ENCODE data around the gene FRMD4A.

Gene FRMD4A

DNA sequence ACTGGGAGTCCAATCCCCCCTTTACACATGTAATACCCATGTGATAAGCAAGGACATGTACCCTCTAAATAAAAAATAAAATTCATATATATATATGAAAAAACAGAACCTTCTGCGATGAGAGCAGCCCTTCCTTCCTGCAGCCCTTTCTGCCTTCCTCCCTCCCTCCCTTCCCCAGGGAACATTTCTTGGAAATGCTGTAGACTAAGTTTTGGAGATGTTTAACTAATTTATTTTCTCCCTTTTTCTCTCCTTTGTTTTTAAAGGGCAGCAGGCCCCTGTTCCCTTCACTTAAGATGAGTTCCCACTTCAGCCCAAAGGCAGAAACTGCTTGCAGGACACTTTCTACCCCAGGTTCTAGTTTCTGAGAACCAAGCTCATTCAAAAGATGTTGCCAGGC is 179.2 kb downstream of the FRMD4A start:
- TF ChIP-seq, protein P1, sequence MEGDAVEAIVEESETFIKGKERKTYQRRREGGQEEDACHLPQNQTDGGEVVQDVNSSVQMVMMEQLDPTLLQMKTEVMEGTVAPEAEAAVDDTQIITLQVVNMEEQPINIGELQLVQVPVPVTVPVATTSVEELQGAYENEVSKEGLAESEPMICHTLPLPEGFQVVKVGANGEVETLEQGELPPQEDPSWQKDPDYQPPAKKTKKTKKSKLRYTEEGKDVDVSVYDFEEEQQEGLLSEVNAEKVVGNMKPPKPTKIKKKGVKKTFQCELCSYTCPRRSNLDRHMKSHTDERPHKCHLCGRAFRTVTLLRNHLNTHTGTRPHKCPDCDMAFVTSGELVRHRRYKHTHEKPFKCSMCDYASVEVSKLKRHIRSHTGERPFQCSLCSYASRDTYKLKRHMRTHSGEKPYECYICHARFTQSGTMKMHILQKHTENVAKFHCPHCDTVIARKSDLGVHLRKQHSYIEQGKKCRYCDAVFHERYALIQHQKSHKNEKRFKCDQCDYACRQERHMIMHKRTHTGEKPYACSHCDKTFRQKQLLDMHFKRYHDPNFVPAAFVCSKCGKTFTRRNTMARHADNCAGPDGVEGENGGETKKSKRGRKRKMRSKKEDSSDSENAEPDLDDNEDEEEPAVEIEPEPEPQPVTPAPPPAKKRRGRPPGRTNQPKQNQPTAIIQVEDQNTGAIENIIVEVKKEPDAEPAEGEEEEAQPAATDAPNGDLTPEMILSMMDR (IDR thresholded peaks at IDR 0.05; ENCODE audit: borderline replicate concordance, extremely low read depth, low read length, poor library complexity, severe bottlenecking) = no peak
- no peak overlapping the region for H2AFZ ChIP-seq (ENCODE audit: low read depth, low read length)
- no peak for ATAC-seq (ENCODE audit: insufficient read depth, low read depth)

DNA sequence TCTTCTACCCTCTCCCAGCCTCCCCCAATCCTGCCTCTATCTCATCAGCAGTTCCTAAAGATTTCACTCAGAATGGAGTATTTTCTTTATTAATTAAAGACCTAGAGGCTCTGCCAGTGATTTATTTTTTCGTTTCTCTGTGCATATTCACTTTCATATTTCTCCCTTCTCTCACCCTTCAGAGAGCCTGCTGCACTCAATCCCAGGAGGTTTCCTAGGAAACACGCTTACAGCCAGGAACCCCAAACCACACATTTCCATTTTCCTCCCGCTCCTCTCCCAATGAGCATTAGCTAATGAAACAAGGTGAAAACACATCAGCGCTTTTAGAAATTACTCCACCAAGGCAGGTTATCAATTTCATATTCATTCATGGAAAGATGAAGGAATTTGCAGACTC is 180.2 kb downstream of the FRMD4A start:
- H3K4me2 ChIP-seq (ENCODE audit: insufficient read depth, low read length) = no peak overlapping the region
- ATAC-seq (ENCODE audit: insufficient read depth, low read depth) (no peak), DNase-seq (no peak)
- no peaks in the 10 kb centered on the region for H3K79me2 ChIP-seq (ENCODE audit: insufficient read depth, low read length)
- no peak for TF ChIP-seq EZH2 (IDR thresholded peaks at IDR 0.05; ENCODE audit: borderline replicate concordance, low read depth, low read length, severe bottlenecking)
- TF ChIP-seq, protein P1 (IDR thresholded peaks at IDR 0.05; ENCODE audit: borderline replicate concordance, extremely low read depth, low read length, poor library complexity, severe bottlenecking) = no peak
- H3K36me3 ChIP-seq (ENCODE audit: insufficient read depth, low read length) = no peaks in the 10 kb centered on the region
- H3K4me1 ChIP-seq (ENCODE audit: insufficient read depth, low read length) = no peaks in the 10 kb centered on the region
- no peak overlapping the region for H3K27ac ChIP-seq (ENCODE audit: low read length)
- H3K27me3 ChIP-seq (ENCODE audit: insufficient read depth, low read length, poor library complexity) = peaks cover 6% of the 10 kb centered on the region
- no peaks in the 10 kb centered on the region for H4K20me1 ChIP-seq (ENCODE audit: insufficient read depth, low read length)
- H2AFZ ChIP-seq (ENCODE audit: low read depth, low read length) = no peak overlapping the region
- no peak overlapping the region for H3K9ac ChIP-seq (ENCODE audit: low read depth, low read length)
- H3K4me3 ChIP-seq (ENCODE audit: low read depth in 1 of 2, low read length in 2 of 2) = no peak overlapping the region
- H3K9me3 ChIP-seq (ENCODE audit: insufficient read depth, low read length, severe bottlenecking) = no peaks in the 10 kb centered on the region

More for the DNA sequence above, 179.2 kb downstream of the FRMD4A start:
- Histone ChIP-seq H3K4me1 (ENCODE audit: insufficient read depth, low read length) (no peaks in the 10 kb centered on the region), H3K27ac (ENCODE audit: low read length) (no peak overlapping the region), H3K9ac (ENCODE audit: low read depth, low read length) (no peak overlapping the region), H3K79me2 (ENCODE audit: insufficient read depth, low read length) (no peaks in the 10 kb centered on the region), H3K27me3 (ENCODE audit: insufficient read depth, low read length, poor library complexity) (peaks cover 2% of the 10 kb centered on the region), H3K9me3 (ENCODE audit: insufficient read depth, low read length, severe bottlenecking) (no peaks in the 10 kb centered on the region), H3K36me3 (ENCODE audit: insufficient read depth, low read length) (no peaks in the 10 kb centered on the region), H3K4me3 (ENCODE audit: low read depth in 1 of 2, low read length in 2 of 2) (no peak overlapping the region), H3K4me2 (ENCODE audit: insufficient read depth, low read length) (no peak overlapping the region), H4K20me1 (ENCODE audit: insufficient read depth, low read length) (no peaks in the 10 kb centered on the region)
- DNase-seq = no peak

DNA sequence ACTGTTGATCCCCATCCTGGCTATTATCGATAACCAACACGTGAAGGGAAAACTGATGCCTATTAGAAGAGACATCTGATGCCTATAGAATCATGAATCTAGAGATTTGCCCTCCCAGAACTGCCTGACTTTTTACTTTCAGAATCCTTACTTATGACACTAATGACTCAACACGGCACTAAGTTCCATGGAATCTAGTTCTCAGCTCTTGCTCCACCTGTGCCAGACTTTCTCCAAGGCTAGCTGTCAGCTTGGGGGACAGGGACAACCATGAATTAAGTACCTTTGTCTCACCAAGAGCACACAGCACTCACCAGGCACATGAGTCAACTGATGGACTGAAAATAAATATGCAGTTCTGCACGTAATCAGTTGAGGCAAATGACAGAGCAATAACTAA is 184.2 kb downstream of the FRMD4A start:
- DNase-seq = no peak

More for the DNA sequence above, 184.2 kb downstream of the FRMD4A start:
- Histone ChIP-seq H4K20me1 (ENCODE audit: insufficient read depth, low read length) (no peaks in the 10 kb centered on the region), H3K4me3 (ENCODE audit: low read depth in 1 of 2, low read length in 2 of 2) (no peak overlapping the region), H3K9ac (ENCODE audit: low read depth, low read length) (no peak overlapping the region), H3K4me2 (ENCODE audit: insufficient read depth, low read length) (no peak overlapping the region), H3K9me3 (ENCODE audit: insufficient read depth, low read length, severe bottlenecking) (no peaks in the 10 kb centered on the region), H3K27me3 (ENCODE audit: insufficient read depth, low read length, poor library complexity) (peaks cover 8% of the 10 kb centered on the region), H2AFZ (ENCODE audit: low read depth, low read length) (no peak overlapping the region), H3K4me1 (ENCODE audit: insufficient read depth, low read length) (no peaks in the 10 kb centered on the region), H3K27ac (ENCODE audit: low read length) (no peak overlapping the region), H3K36me3 (ENCODE audit: insufficient read depth, low read length) (no peaks in the 10 kb centered on the region), H3K79me2 (ENCODE audit: insufficient read depth, low read length) (no peaks in the 10 kb centered on the region)
- TF ChIP-seq, protein P1 (IDR thresholded peaks at IDR 0.05; ENCODE audit: borderline replicate concordance, extremely low read depth, low read length, poor library complexity, severe bottlenecking) = no peak
- no peak for TF ChIP-seq EZH2 (IDR thresholded peaks at IDR 0.05; ENCODE audit: borderline replicate concordance, low read depth, low read length, severe bottlenecking)
- no peak for ATAC-seq (ENCODE audit: insufficient read depth, low read depth)
